ENCODE data around the gene BCAP29. TPM values are rescaled to one million over a fixed set of nuclear protein-coding genes. Genes with fewer than 3 reads are reported as not detected.

BCAP29 gene
- total and polyA plus RNA-seq, 2 of the 8 experiments (the other 6 are each of a cell fraction or from before 2014, with no cell fraction given), result 6.8 to 18.1 TPM

GRCh38 chr7:107661081-107661864, 81.2 kb downstream of the BCAP29 start (continued):
- TF ChIP-seq GTF2F1 (IDR thresholded peaks at IDR 0.05; ENCODE audit: borderline replicate concordance, low read depth, low read length) (no peak), EGR1 (IDR thresholded peaks at IDR 0.05; ENCODE audit: borderline replicate concordance, low read depth, low read length) (no peak), CBX5 (IDR thresholded peaks at IDR 0.05; ENCODE audit: low read depth, low read length) (no peak), CHD7 (IDR thresholded peaks at IDR 0.05; ENCODE audit: insufficient replicate concordance, low read length) (no peak), SIN3A (conservative IDR thresholded peaks at IDR 0.05 in 1 of 2, IDR thresholded peaks at IDR 0.05 in 1 of 2; ENCODE audit: low read depth in 1 of 2, low read length in 2 of 2) (peak; percentile 63 to 77; a peak in 2 of 4 replicates), TEAD4 (IDR thresholded peaks at IDR 0.05; ENCODE audit: low read depth, low read length) (peak; percentile 71), PHF8 (conservative IDR thresholded peaks at IDR 0.05; ENCODE audit: low read depth, low read length) (no peak), TAF1 (IDR thresholded peaks at IDR 0.05; ENCODE audit: low read depth, low read length) (0 out of 2 replicates have a peak, but pooled peaks have one; percentile 21), RNF2 (IDR thresholded peaks at IDR 0.05; ENCODE audit: borderline replicate concordance, low read depth, low read length, missing control alignments, poor library complexity, severe bottlenecking) (peak; percentile 52)

Measured in H1 (cell line).